Smooth muscle cell (in vitro differentiated cells): ENCODE measurements around the gene FEZF1. TPM values are rescaled to one million over a fixed set of nuclear protein-coding genes. Genes with fewer than 3 reads are reported as not detected.

Experiments used
- DNase-seq: peaks from one replicate; lab custom pipeline; 2025; ENCODE audit not compliant: unreplicated experiment; lab: John Stamatoyannopoulos, UW
- H2AFZ ChIP-seq: fragments of 200-600 bp; sonication (generic); 2 replicates; pipeline ENCODE4 v1.6.0; 2016; ENCODE audit warnings: antibody characterized with exemption, low read depth, mild to moderate bottlenecking
- H3F3A ChIP-seq: fragments of 200-600 bp; sonication (generic); 2 replicates; pipeline ENCODE4 v1.6.0; 2017; ENCODE audit warnings: antibody characterized with exemption, low read depth
- H3K27ac ChIP-seq: fragments of 200-600 bp; sonication (generic); 2 replicates; pipeline ENCODE4 v1.5.1; 2016; ENCODE audit warnings: low read depth, mild to moderate bottlenecking
- H3K27me3 ChIP-seq: fragments of 200-600 bp; sonication (generic); 2 replicates; pipeline ENCODE4 v1.6.1; 2016; ENCODE audit warnings: low read depth, mild to moderate bottlenecking
- H3K36me3 ChIP-seq: fragments of 200-600 bp; sonication (generic); 2 replicates; pipeline ENCODE4 v1.5.1; 2016; ENCODE audit warnings: low read depth
- H3K4me1 ChIP-seq: fragments of 200-600 bp; sonication (generic); 2 replicates; pipeline ENCODE4 v1.5.1; 2016; ENCODE audit warnings: low read depth
- H3K4me2 ChIP-seq: fragments of 200-600 bp; sonication (generic); 2 replicates; pipeline ENCODE4 v1.6.0; 2016; ENCODE audit warnings: mild to moderate bottlenecking
- H3K4me3 ChIP-seq: fragments of 200-600 bp; sonication (generic); 2 replicates; pipeline ENCODE4 v1.5.1; 2016; ENCODE audit warnings: mild to moderate bottlenecking
- H3K79me2 ChIP-seq: fragments of 200-600 bp; sonication (generic); 2 replicates; pipeline ENCODE4 v1.6.0; 2016; ENCODE audit warnings: low read depth, mild to moderate bottlenecking
- H3K9ac ChIP-seq: fragments of 200-600 bp; sonication (generic); 2 replicates; pipeline ENCODE4 v1.6.0; 2016; ENCODE audit warnings: low read depth
- H3K9me3 ChIP-seq: fragments of 200-600 bp; sonication (generic); replicated peaks from 2 replicates; pipeline ENCODE4 v1.5.1; 2016; ENCODE audit warnings: low read depth
- H4K20me1 ChIP-seq: fragments of 200-600 bp; sonication (generic); 2 replicates; pipeline ENCODE4 v1.6.0; 2016; ENCODE audit warnings: low read depth
- WGBS: methylation state at CpG from one replicate; pipeline ENCODE4 v1.1.7; 2016; ENCODE audit warnings: low lambda C conversion rate; 5-methylcytosine and 5-hydroxymethylcytosine counted together
- polyA plus RNA-seq: library from polyadenylated mRNA; unstranded; fragments of >200 nt; fragmentation: Nextera tagmentation; extraction: Ambion mirVana; gene quantifications from 2 replicates; pipeline ENCODE4 v1.2.1, GENCODE V29; 2016
- total RNA-seq: library from RNA; depleted of rRNA; stranded (reverse); fragments of >200 nt; gene quantifications from 2 replicates; pipeline ENCODE4 v1.2.3, GENCODE V29; 2014
- TF ChIP-seq, protein P1 (sequence below): fragments of 200-600 bp; sonication (generic); IDR thresholded peaks from 2 replicates; pipeline ENCODE4 v1.5.1; 2017; ENCODE audit warnings: borderline replicate concordance, mild to moderate bottlenecking, antibody characterized with exemption; ENCODE audit not compliant: insufficient read depth, poor library complexity, severe bottlenecking

Gene FEZF1
- total and polyA plus RNA-seq, 2 experiments from 2014 or later = not detected

- H3K4me3 ChIP-seq = peak overlapping the region; percentile 59
- 1% methylated on average over 51 of the region's 61 CpGs for WGBS
- peak overlapping the region; percentile 92 for H3K4me2 ChIP-seq
- no peaks in the 10 kb centered on the region for H3F3A ChIP-seq
- no peaks in the 10 kb centered on the region for H3K79me2 ChIP-seq
- no peaks in the 10 kb centered on the region for H3K9me3 ChIP-seq
- H2AFZ ChIP-seq = peak overlapping the region; percentile 80
- no peak for DNase-seq
- TF ChIP-seq, protein P1, sequence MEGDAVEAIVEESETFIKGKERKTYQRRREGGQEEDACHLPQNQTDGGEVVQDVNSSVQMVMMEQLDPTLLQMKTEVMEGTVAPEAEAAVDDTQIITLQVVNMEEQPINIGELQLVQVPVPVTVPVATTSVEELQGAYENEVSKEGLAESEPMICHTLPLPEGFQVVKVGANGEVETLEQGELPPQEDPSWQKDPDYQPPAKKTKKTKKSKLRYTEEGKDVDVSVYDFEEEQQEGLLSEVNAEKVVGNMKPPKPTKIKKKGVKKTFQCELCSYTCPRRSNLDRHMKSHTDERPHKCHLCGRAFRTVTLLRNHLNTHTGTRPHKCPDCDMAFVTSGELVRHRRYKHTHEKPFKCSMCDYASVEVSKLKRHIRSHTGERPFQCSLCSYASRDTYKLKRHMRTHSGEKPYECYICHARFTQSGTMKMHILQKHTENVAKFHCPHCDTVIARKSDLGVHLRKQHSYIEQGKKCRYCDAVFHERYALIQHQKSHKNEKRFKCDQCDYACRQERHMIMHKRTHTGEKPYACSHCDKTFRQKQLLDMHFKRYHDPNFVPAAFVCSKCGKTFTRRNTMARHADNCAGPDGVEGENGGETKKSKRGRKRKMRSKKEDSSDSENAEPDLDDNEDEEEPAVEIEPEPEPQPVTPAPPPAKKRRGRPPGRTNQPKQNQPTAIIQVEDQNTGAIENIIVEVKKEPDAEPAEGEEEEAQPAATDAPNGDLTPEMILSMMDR = no peak
- no peaks in the 10 kb centered on the region for H3K36me3 ChIP-seq
- H3K27ac ChIP-seq = no peak overlapping the region
- no peaks in the 10 kb centered on the region for H4K20me1 ChIP-seq
- H3K27me3 ChIP-seq = peaks cover 100% of the 10 kb centered on the region
- H3K9ac ChIP-seq = no peak overlapping the region
- peaks cover 31% of the 10 kb centered on the region for H3K4me1 ChIP-seq
These were observed 5.8 kb upstream of the FEZF1 start for GRCh38 chr7:122310119-122311021.

DNA sequence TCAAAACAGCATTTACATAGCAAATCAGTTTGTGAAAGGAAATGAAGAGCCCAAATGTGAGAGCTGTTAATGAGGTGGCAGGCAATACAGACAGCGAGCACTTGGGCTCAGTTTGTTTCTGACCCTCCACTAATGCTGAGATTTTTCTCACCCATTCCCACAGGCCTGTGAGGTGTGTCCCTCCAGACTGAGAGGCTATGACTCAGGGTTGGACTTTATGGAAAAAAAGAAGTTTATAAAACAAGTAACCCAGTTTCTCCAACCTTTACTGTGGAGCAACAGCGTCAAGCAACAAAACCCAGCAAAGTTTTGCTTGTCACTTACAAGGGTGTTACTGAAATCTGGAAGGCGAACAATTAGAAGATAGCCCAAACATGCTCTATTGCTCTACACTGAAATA, 4.9 kb upstream of the FEZF1 start:
- TF ChIP-seq, protein P1 = no peak
- no peaks in the 10 kb centered on the region for H3K79me2 ChIP-seq
- H3K4me3 ChIP-seq = no peak overlapping the region
- WGBS = 20% methylated on average over 3 of the region's 3 CpGs
- no peak overlapping the region for H3K27ac ChIP-seq
- H3K4me1 ChIP-seq = peaks cover 31% of the 10 kb centered on the region
- H3K4me2 ChIP-seq = peak overlapping the region; percentile 92
- no peaks in the 10 kb centered on the region for H3K9me3 ChIP-seq
- no peaks in the 10 kb centered on the region for H3F3A ChIP-seq
- DNase-seq = no peak
- H3K36me3 ChIP-seq = no peaks in the 10 kb centered on the region
- peaks cover 100% of the 10 kb centered on the region for H3K27me3 ChIP-seq
- H2AFZ ChIP-seq = no peak overlapping the region
- H3K9ac ChIP-seq = no peak overlapping the region
- H4K20me1 ChIP-seq = no peaks in the 10 kb centered on the region

- peaks cover 100% of the 10 kb centered on the region for H3K27me3 ChIP-seq
- no peak overlapping the region for H2AFZ ChIP-seq
- H3K79me2 ChIP-seq = no peaks in the 10 kb centered on the region
- H3K4me2 ChIP-seq = no peak overlapping the region
- no peaks in the 10 kb centered on the region for H3F3A ChIP-seq
- H3K4me1 ChIP-seq = peaks cover 12% of the 10 kb centered on the region
- DNase-seq = no peak
- TF ChIP-seq, protein P1 = no peak
- 7% methylated on average over 13 of the region's 13 CpGs for WGBS
- H3K36me3 ChIP-seq = no peaks in the 10 kb centered on the region
- H4K20me1 ChIP-seq = no peaks in the 10 kb centered on the region
- H3K27ac ChIP-seq = no peak overlapping the region
- H3K4me3 ChIP-seq = no peak overlapping the region
- no peaks in the 10 kb centered on the region for H3K9me3 ChIP-seq
- no peak overlapping the region for H3K9ac ChIP-seq
These were observed 2.7 kb upstream of the FEZF1 start for GRCh38 chr7:122307228-122307621.
